SIG-M5 treated with dmso at 0.1 percent for 504 hours (cell line): ENCODE results near the gene CMPK1.
"Not testable (repeated sequence)": the region's sequence is repeated elsewhere in the genome, so short reads cannot be mapped to it uniquely, and the experiment has no call there.

ENCODE experiments used
- DNase-seq: peaks from one replicate; lab custom pipeline; 2025; ENCODE audit not compliant: unreplicated experiment; lab: John Stamatoyannopoulos, UW

Gene CMPK1

GRCh38 chr1:47333578-47333921 is at the start of gene CMPK1:
TSS of gene CMPK1 (plus strand) at chr1:47333790. CDS start at chr1:47333946, 156 bp downstream.
- peak; percentile 77 for DNase-seq

- peak; percentile 40 for DNase-seq
Observed at GRCh38 chr1:47288116-47288515, 45.5 kb upstream of the CMPK1 start.

GRCh38 chr1:47294863-47295262 is 38.7 kb upstream of the CMPK1 start:
- not testable (repeated sequence) for DNase-seq

GRCh38 chr1:47295579-47295978 is 38.0 kb upstream of the CMPK1 start:
- DNase-seq = no peak

GRCh38 chr1:47298025-47298699 is 35.4 kb upstream of the CMPK1 start:
- no peak for DNase-seq

GRCh38 chr1:47302472-47302871 is 31.1 kb upstream of the CMPK1 start:
- no peak for DNase-seq

GRCh38 chr1:47309427-47309826 is 24.2 kb upstream of the CMPK1 start:
- no peak for DNase-seq

- peak; percentile 99 for DNase-seq
Observed at GRCh38 chr1:47313915-47314664, 19.5 kb upstream of the CMPK1 start, which contains the start of gene STIL. TSS of gene STIL (minus strand) at chr1:47314147. CDS start at chr1:47310319, 3,828 bp downstream.

- no peak for DNase-seq
Observed at GRCh38 chr1:47317841-47318240, 15.7 kb upstream of the CMPK1 start.

- DNase-seq = not testable (repeated sequence)
Observed at GRCh38 chr1:47319968-47320367, 13.6 kb upstream of the CMPK1 start.

- no peak for DNase-seq
Observed at GRCh38 chr1:47323599-47324031, 10.0 kb upstream of the CMPK1 start.

- no peak for DNase-seq
Observed at GRCh38 chr1:47324682-47325081, 8.9 kb upstream of the CMPK1 start.

- DNase-seq = peak; percentile 13
Observed at GRCh38 chr1:47325528-47325927, 8.1 kb upstream of the CMPK1 start.

- no peak for DNase-seq
Observed at GRCh38 chr1:47326271-47326670, 7.3 kb upstream of the CMPK1 start.

- DNase-seq = no peak
Observed at GRCh38 chr1:47328992-47329391, 4.6 kb upstream of the CMPK1 start.

- no peak for DNase-seq
Observed at GRCh38 chr1:47330212-47330611, 3.4 kb upstream of the CMPK1 start.

GRCh38 chr1:47331875-47332274 is 1.7 kb upstream of the CMPK1 start:
- DNase-seq = no peak

- no peak for DNase-seq
Observed at GRCh38 chr1:47332779-47333577, 612 bp upstream of the CMPK1 start.

- DNase-seq = peak; percentile 79
Observed at GRCh38 chr1:47333922-47334764, 553 bp downstream of the CMPK1 start.

GRCh38 chr1:47334765-47335435 is 1.3 kb downstream of the CMPK1 start:
- no peak for DNase-seq
